Measurements from ENCODE around the gene SELP. TPM values are rescaled to one million over a fixed set of nuclear protein-coding genes. Genes with fewer than 3 reads are reported as not detected.

The SELP gene
- total RNA-seq, 4 donors from 2014 or later = 0.85 to 2.5 (median 1.2) TPM

GRCh38 chr1:169576935-169577331, 53.0 kb downstream of the SELP start:
- no peaks in the 10 kb centered on the region for H3K27me3 ChIP-seq
- TF ChIP-seq POLR2A (IDR thresholded peaks at IDR 0.05) (no peak), CTCF (IDR thresholded peaks at IDR 0.05 in 4 of 5, conservative IDR thresholded peaks at IDR 0.05 in 1 of 5) (no peak)
- DNase-seq (no peak), ATAC-seq (no peak)
- H3K27ac ChIP-seq = no peak overlapping the region
- no peaks in the 10 kb centered on the region for H3K4me1 ChIP-seq
- in situ Hi-C loops (cut with MboI; ENCODE audit: low sequenced_read_pairs in 4 of 4) = no loop called here
- intact Hi-C loops (cut with DNase I; ENCODE audit: low total_unique reads) = no loop called here
- no peaks in the 10 kb centered on the region for H3K9me3 ChIP-seq
- no peaks in the 10 kb centered on the region for H3K36me3 ChIP-seq
- H3K4me3 ChIP-seq = no peak overlapping the region

GRCh38 chr1:169576241-169576934, 53.5 kb downstream of the SELP start:
- Histone ChIP-seq H3K4me3 (no peak overlapping the region), H3K27ac (no peak overlapping the region), H3K27me3 (no peaks in the 10 kb centered on the region), H3K4me1 (no peaks in the 10 kb centered on the region), H3K9me3 (no peaks in the 10 kb centered on the region), H3K36me3 (no peaks in the 10 kb centered on the region)
- in situ Hi-C loops (cut with MboI; ENCODE audit: low sequenced_read_pairs in 4 of 4) (no loop called here), intact Hi-C loops (cut with DNase I; ENCODE audit: low total_unique reads) (no loop called here)
- ATAC-seq (no peak), DNase-seq (no peak)
- TF ChIP-seq CTCF (IDR thresholded peaks at IDR 0.05 in 4 of 5, conservative IDR thresholded peaks at IDR 0.05 in 1 of 5) (no peak), POLR2A (IDR thresholded peaks at IDR 0.05) (no peak)

GRCh38 chr1:169574336-169574735, 55.6 kb downstream of the SELP start:
- TF ChIP-seq POLR2A (IDR thresholded peaks at IDR 0.05) (no peak), CTCF (IDR thresholded peaks at IDR 0.05 in 4 of 5, conservative IDR thresholded peaks at IDR 0.05 in 1 of 5) (no peak)
- Histone ChIP-seq H3K27ac (no peak overlapping the region), H3K4me3 (no peak overlapping the region), H3K27me3 (no peaks in the 10 kb centered on the region), H3K36me3 (no peaks in the 10 kb centered on the region), H3K9me3 (no peaks in the 10 kb centered on the region), H3K4me1 (no peaks in the 10 kb centered on the region)
- no peak for DNase-seq
- intact Hi-C loops (cut with DNase I; ENCODE audit: low total_unique reads) = no loop called here
- no peak for ATAC-seq
- in situ Hi-C loops (cut with MboI; ENCODE audit: low sequenced_read_pairs in 4 of 4) = loop anchor here in 1 of 4 donors (25.0 kb wide), 1 partner anchor 238 kb away; no protein-coding TSS in a partner anchor

DNA sequence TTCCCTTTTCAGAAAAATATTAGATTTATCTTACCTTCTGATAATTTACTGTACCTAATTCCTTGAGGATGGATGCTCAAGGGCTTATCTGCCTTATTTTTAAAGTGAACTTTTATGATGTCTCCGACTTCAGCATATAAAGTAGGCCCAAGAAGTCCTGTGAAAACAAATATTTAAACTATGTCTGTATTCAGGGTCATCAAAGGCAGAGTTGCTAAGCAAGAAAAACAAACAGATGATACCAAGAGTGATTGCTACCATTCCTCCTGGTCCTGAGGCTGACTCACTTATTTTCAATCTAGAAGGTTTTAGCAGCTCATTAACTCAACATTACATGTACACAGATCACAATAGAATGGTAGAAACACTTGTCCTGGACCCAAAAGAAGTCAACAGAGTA, 57.7 kb downstream of the SELP start:
- Histone ChIP-seq H3K4me1 (no peaks in the 10 kb centered on the region), H3K4me3 (no peak overlapping the region), H3K9me3 (no peaks in the 10 kb centered on the region), H3K36me3 (no peaks in the 10 kb centered on the region), H3K27me3 (no peaks in the 10 kb centered on the region), H3K27ac (no peak overlapping the region)
- intact Hi-C loops (cut with DNase I; ENCODE audit: low total_unique reads) (no loop called here), in situ Hi-C loops (cut with MboI; ENCODE audit: low sequenced_read_pairs in 4 of 4) (loop anchor here in 1 of 4 donors (25.0 kb wide), 1 partner anchor 240 kb away; no protein-coding TSS in a partner anchor)
- ATAC-seq (no peak), DNase-seq (no peak)
- no peak for TF ChIP-seq CTCF (IDR thresholded peaks at IDR 0.05 in 4 of 5, conservative IDR thresholded peaks at IDR 0.05 in 1 of 5)
- no peak for TF ChIP-seq POLR2A (IDR thresholded peaks at IDR 0.05)
